Adrenal gland (tissue), 12 donors: Measurements from ENCODE around the gene ERC2. TPM values are rescaled to one million over a fixed set of nuclear protein-coding genes. Genes with fewer than 3 reads are reported as not detected.

ENCODE experiments used
- DNase-seq, 7 donors: peaks; one replicate each; pipeline ENCODE4 v3.0.0-alpha.2; 2019 to 2020
- H3K27ac ChIP-seq, 5 donors: fragments of 200-600 bp; sonication (generic) in 4 of 5; 1 replicate in 3 of 5; 2 replicates in 2 of 5; pipeline versions ENCODE4 v1.5.1 to v1.8.0; 2016 to 2020; ENCODE audit warnings: mild to moderate bottlenecking in 1 of 5
- H3K27me3 ChIP-seq: fragments of 200-600 bp; 2 replicates; pipeline ENCODE4 v1.8.0; 2021
- H3K36me3 ChIP-seq, 2 donors: fragments of 200-600 bp; replicated peaks in 1 of 2; 1 replicate in 1 of 2; 2 replicates in 1 of 2; pipeline versions ENCODE4 v1.5.1 to v1.8.0; 2018 to 2022
- H3K4me1 ChIP-seq, 2 donors: fragments of 200-600 bp; replicated peaks in 1 of 2; 1 replicate in 1 of 2; 2 replicates in 1 of 2; pipeline versions ENCODE4 v1.5.1 to v1.8.0; 2018 to 2021
- H3K4me3 ChIP-seq, 4 donors: fragments of 200-600 bp; sonication (generic) in 3 of 4; one replicate each; pipeline ENCODE4 v1.5.1; 2016 to 2018
- H3K9me3 ChIP-seq, 3 donors: fragments of 200-600 bp; sonication (generic) in 1 of 3; replicated peaks in 1 of 3; 1 replicate in 2 of 3; 2 replicates in 1 of 3; pipeline versions ENCODE4 v1.5.1 to v1.8.0; 2016 to 2021
- POLR2A ChIP-seq, 2 donors: fragments of 450-650 bp; IDR thresholded peaks; one replicate each; pipeline ENCODE4 v1.6.1; 2017; ENCODE audit warnings: antibody characterized with exemption in 2 of 2, mild to moderate bottlenecking in 2 of 2, moderate library complexity in 1 of 2
- whole genome bisulfite sequencing, 4 donors: extraction: QIAGEN DNeasy Blood & Tissue Kit in 2 of 4; methylation state at CpG; one replicate each; pipeline versions ENCODE4 v1.1.5 to v1.1.7; 2013 to 2017; 5-methylcytosine and 5-hydroxymethylcytosine counted together
- intact Hi-C, 2 donors: fragments of 100-400 bp; cut with DNase I; formaldehyde crosslinking; loops; one replicate each; pipeline versions ENCODE4 v1.14.1 to v1.15.0; 2022 to 2023
- polyA plus RNA-seq, 3 donors: library from polyadenylated mRNA; stranded (reverse); fragments of 200-250 nt in 2 of 3; fragments of 350-450 nt in 1 of 3; fragmentation: Illumina TruSeq in 1 of 3; extraction: RNeasy Lipid Tissue Mini Kit (QIAGEN cat#74804) in 1 of 3; gene quantifications; one replicate each; pipeline ENCODE4 v1.2.3, GENCODE V29; 2013 to 2014
- total RNA-seq, 9 donors: library from RNA; depleted of rRNA in 4 of 9; stranded (reverse); fragments of >200 nt in 4 of 9; fragments of 120-200 nt in 1 of 9; fragmentation: NEBNext Ultra II Directional in 1 of 9; extraction: Animal tissue kit (Norgen Biotek cat#: 25700) in 1 of 9; gene quantifications; one replicate each; pipeline versions ENCODE4 v1.1.0 to v1.2.4, GENCODE V29; 2013 to 2023
- TF ChIP-seq, protein P1 (sequence below), 6 experiments: fragments of 450-650 bp in 4 of 6; fragments of 200-600 bp in 2 of 6; sonication (generic) in 1 of 6; IDR thresholded peaks; 1 replicate in 5 of 6; 2 replicates in 1 of 6; pipeline versions ENCODE4 v1.5.1 to v1.8.0; 2016 to 2021; ENCODE audit warnings: antibody characterized with exemption in 6 of 6, mild to moderate bottlenecking in 2 of 6, moderate library complexity in 1 of 6
- donor health status: healthy with polysubstance abuse.
- donor health status: Bipolar disorder and iron deficiency.
- donor health status: DM: yes; HTN: yes; CAD: no.
- donor health status: DM: no; HTN: no; CAD: no.
- donor health status: DM: no; HTN: no; CAD: no.
- donor health status: DM: yes; HTN: yes; CAD: no.

Gene ERC2
- total and polyA plus RNA-seq, 12 donors, result 0.47 to 5.8 (median 1.5) TPM

DNA sequence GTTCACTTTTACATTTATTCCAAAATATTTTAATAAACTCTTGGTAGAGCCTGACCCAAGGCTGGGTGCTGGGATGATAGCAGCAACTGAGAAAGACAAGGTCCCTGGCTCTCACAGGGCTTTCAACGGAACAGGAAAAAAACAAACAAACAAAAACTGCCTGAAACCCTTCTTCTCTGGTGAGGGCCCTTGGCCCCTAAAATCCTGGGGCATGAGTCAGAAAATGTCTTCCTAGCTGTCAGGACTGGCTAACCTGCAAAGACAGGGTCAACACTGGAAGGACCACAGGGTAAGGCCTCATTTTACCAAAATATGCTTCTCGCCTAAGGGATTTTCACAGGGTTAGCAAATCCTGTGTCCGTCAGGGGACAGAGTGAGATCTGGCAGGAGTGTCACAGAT is 935.5 kb downstream of the ERC2 start:
- 85 to 91% (median 89%) methylated on average over 3 of the region's 3 CpGs for WGBS, 4 donors
- Histone ChIP-seq H3K9me3 (no peaks in the 10 kb centered on the region), H3K4me3 (no peak overlapping the region), H3K4me1 (no peaks in the 10 kb centered on the region), H3K27me3 (no peaks in the 10 kb centered on the region), H3K36me3 (no peaks in the 10 kb centered on the region), H3K27ac (no peak overlapping the region)
- intact Hi-C loops, result no loop called here
- TF ChIP-seq POLR2A (IDR thresholded peaks at IDR 0.05), result no peak
- TF ChIP-seq, protein P1, sequence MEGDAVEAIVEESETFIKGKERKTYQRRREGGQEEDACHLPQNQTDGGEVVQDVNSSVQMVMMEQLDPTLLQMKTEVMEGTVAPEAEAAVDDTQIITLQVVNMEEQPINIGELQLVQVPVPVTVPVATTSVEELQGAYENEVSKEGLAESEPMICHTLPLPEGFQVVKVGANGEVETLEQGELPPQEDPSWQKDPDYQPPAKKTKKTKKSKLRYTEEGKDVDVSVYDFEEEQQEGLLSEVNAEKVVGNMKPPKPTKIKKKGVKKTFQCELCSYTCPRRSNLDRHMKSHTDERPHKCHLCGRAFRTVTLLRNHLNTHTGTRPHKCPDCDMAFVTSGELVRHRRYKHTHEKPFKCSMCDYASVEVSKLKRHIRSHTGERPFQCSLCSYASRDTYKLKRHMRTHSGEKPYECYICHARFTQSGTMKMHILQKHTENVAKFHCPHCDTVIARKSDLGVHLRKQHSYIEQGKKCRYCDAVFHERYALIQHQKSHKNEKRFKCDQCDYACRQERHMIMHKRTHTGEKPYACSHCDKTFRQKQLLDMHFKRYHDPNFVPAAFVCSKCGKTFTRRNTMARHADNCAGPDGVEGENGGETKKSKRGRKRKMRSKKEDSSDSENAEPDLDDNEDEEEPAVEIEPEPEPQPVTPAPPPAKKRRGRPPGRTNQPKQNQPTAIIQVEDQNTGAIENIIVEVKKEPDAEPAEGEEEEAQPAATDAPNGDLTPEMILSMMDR (IDR thresholded peaks at IDR 0.05), result no peak
- no peak for DNase-seq

DNA sequence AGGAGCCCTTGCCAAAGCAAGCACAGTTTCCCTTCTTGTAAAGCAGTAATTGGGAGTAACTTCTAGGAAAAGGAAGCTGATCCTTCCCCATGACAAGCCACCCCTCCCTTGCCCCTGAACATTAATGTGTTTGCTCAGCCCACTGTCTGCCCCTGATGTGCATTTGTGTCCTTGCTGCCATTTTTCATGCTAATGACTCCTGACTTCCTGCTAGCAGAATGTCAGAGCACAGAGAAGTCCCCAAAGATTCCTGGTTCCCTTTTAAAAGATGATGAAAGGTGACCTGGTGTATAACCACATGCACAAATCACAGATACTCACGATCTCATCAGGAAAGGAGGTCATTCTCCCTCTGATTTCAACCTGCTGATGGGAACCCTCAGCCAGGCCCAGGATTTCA is 936.9 kb downstream of the ERC2 start:
- H3K4me3 ChIP-seq, result no peak overlapping the region
- H3K9me3 ChIP-seq, result no peaks in the 10 kb centered on the region
- H3K36me3 ChIP-seq, result no peaks in the 10 kb centered on the region
- TF ChIP-seq, protein P1 (IDR thresholded peaks at IDR 0.05), result no peak
- TF ChIP-seq POLR2A (IDR thresholded peaks at IDR 0.05), result no peak
- no peaks in the 10 kb centered on the region for H3K27me3 ChIP-seq
- no peaks in the 10 kb centered on the region for H3K4me1 ChIP-seq
- H3K27ac ChIP-seq, result no peak overlapping the region
- DNase-seq, result peak in 1 of 7 donors; percentile 4
- 35 to 61% (median 47%) methylated on average over 1 of the region's 1 CpG for WGBS, 4 donors
- intact Hi-C loops, result no loop called here

GRCh38 chr3:55527361-55527760 is 940.9 kb downstream of the ERC2 start:
- no peak overlapping the region for H3K27ac ChIP-seq
- H3K27me3 ChIP-seq, result no peaks in the 10 kb centered on the region
- no peaks in the 10 kb centered on the region for H3K9me3 ChIP-seq
- intact Hi-C loops, result no loop called here
- no peaks in the 10 kb centered on the region for H3K36me3 ChIP-seq
- no peak overlapping the region for H3K4me3 ChIP-seq
- WGBS, 4 donors, result 84 to 93% (median 90%) methylated on average over 4 of the region's 4 CpGs
- H3K4me1 ChIP-seq, result peaks cover 0 to 8% of the 10 kb centered on the region in 2 donors
- TF ChIP-seq POLR2A (IDR thresholded peaks at IDR 0.05), result no peak
- TF ChIP-seq, protein P1 (IDR thresholded peaks at IDR 0.05), result no peak
- DNase-seq, result no peak

DNA sequence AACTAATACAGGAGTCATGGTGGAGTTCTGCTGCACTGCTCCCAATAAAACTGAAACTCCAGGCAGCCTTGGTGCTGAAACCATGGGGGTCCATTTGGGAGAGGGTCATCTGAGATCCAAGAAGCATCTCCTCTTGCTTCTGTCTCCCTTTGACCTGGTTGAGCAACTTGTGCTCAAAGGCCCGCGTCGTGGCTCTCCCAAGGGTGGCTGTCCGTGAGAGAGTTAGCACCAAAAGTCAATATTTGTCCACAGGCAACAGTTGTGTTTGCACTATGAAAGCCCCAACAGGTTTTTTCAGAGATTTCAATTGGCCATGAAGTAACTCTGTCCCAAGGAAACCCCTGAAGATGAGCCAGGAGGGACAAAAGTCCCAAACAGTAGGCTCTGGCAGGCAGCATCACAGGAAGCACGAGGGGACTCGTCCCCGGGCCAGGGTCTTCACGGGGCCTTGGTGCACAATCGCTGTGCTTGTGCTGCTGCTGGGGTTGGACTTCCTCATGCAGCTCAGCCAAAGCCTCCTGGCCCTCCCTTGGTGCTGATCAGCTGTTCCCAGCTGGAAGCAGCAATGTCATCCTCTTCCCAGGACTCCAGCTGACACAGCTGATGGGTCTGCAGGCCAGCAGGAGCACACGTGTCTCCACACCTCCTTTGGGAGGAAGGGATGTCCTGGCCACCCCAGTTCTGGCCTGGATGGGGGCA is 941.8 kb downstream of the ERC2 start:
- H3K36me3 ChIP-seq, result no peaks in the 10 kb centered on the region
- TF ChIP-seq, protein P1 (IDR thresholded peaks at IDR 0.05), result no peak
- TF ChIP-seq POLR2A (IDR thresholded peaks at IDR 0.05), result no peak
- intact Hi-C loops, result no loop called here
- no peak overlapping the region for H3K4me3 ChIP-seq
- no peak overlapping the region for H3K27ac ChIP-seq
- H3K4me1 ChIP-seq, result peaks cover 0 to 8% of the 10 kb centered on the region in 2 donors
- DNase-seq, result no peak
- no peaks in the 10 kb centered on the region for H3K27me3 ChIP-seq
- H3K9me3 ChIP-seq, result no peaks in the 10 kb centered on the region
- WGBS, 4 donors, result 76 to 89% (median 86%) methylated on average over 8 to 10 of the region's 10 CpGs
